HG03469 (cell line): Measurements from ENCODE around the gene CXCL10.
"Not testable (repeated sequence)": the region's sequence is repeated elsewhere in the genome, so short reads cannot be mapped to it uniquely, and the experiment has no call there.

Source experiments
- ATAC-seq: cut with Tn5 transposase; IDR thresholded peaks from one replicate; pipeline ENCODE4 v1.9.1; 2021; ENCODE audit warnings: mild to moderate bottlenecking, moderate library complexity, moderate number of reproducible peaks; ENCODE audit not compliant: unreplicated experiment

The CXCL10 gene

DNA sequence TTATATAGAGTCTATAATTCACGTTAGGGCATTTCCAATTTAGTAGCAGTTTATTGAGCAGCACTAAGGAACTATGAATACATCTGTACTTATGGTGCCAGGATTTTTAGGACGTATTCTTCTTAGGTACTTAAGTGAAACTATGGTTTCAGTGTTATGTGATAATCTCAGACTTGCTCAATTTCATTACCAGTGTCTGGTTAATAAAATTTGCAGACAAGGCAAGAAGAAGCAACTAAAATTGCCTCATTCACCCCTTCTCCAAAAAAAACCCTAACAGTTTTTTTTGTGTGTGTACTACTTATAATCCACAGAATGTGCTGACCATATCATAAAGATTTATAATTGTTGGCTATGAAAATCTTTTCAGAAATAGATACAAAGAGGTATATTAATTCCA is 6.0 kb upstream of the CXCL10 start:
- ATAC-seq = no peak

DNA sequence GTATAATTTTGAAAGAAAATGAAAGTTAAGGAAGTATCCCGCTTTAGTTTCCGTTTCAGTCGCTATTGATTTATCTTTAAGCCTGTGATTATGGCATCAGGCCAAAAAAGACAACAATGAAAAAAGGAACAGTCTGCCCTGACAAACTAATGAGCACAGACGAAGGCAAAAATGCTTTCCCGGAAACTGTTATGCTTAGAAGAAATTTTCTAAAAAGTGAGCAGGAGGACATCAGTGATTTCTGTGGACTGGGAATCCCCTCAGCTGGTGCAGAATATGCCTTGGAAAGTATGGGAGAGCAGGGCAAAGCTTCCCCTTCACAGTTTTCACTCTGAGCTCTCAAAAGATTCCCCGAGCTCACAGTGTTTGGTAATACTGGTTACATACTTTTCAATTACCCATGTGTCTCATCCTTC is 5.1 kb upstream of the CXCL10 start:
- no peak for ATAC-seq

DNA sequence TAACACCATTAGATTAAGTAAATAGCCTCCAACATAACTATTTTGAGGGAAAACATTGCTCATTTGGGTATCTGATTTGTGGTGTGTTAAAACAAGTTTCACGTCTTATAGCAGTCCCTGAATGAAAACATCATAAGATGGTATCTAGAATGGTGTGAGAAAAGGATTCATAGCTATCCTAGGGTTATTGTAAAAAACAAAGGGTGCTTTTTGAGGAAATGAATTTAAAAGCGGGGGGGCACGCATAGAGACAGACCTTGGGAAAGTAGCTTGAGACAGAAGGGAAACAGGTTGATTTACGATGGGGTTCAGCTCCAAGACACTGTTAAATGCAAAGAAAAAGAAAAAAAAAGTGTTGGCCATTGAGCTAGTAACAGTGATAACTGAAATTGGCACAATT is 768 bp upstream of the CXCL10 start:
- no peak for ATAC-seq

DNA sequence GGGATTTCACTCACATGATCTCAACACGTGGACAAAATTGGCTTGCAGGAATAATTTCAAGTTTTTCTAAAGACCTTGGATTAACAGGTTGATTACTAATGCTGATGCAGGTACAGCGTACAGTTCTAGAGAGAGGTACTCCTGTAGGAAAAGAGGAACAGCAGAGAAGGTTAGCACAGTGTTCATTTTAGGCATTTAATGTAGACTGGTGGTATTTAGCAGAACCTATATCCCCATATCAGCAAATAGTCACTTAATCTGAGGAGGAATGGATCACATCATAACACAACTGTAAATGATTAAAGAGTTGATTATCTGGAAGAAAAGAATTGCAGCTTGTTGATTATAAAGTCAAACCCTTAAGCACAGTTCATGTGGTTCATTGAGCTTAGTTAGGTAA is 620 bp downstream of the CXCL10 start:
- ATAC-seq = no peak

DNA sequence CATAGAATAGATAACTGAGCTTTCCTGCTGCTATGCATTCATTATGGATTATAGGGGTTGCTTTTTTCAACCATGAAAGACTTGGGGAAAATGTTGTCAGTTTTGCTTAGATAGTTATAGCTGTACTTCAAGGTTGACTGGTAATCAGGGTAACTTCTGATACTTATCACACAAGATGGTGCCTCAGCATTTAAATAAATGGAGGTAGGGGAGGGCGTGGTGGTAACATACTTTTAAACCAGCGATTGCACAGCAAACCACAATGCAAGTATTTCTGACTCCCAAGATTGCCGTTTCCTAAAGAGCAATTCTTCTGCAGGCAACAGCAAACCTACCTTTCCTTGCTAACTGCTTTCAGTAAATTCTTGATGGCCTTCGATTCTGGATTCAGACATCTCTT is 1.3 kb downstream of the CXCL10 start:
- ATAC-seq = no peak

DNA sequence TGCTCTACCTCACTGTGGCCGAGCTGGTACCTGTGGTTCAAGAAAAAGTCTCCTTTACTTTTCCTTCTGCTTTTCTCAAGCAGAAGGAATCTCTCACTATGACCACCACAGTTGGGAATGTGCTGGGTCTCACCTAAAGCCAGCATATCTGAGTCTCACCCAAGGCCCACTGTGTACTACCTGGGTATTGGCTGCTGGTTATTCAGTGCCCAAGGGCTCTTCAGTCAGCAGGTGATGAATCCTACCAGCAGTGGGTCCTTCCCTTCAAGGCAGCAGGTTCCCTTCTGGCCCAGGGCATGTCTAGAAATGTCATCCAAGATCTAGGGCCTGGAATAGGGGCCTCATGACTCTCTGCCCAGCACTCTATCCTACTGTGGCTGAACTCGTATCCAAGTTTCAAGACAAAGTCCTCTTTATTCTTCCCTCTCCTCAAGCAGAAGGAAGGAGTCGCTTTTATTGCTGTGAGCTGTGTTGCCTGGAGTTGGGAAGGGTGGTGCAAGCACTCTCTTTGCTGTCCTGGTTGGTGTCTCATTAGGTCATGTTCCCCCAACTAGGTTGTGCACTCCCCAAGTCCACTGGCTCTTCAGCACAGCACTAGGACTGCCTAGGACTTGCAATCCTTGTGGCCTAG is 6.1 kb downstream of the CXCL10 start:
- ATAC-seq = no peak

DNA sequence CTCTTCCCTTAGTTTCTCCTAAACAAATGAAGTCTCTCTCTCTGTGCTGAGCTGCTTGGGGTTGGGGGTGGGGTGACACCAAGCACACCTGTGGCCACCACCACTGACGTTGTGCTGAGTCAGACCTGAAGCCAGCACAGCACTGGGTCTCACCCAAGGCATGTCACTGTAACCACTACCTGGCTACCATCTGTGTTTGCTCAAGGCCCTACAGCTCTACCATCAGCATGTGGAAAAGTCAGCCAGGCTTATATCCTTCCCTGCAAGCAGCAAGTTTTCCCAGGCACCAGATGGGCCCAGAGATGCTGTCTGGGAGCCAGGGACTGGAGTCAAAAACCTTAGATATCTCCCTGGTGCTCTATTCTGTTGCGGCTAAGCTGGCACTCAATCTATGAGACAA is 6.9 kb downstream of the CXCL10 start:
- peak; percentile 47 for ATAC-seq

DNA sequence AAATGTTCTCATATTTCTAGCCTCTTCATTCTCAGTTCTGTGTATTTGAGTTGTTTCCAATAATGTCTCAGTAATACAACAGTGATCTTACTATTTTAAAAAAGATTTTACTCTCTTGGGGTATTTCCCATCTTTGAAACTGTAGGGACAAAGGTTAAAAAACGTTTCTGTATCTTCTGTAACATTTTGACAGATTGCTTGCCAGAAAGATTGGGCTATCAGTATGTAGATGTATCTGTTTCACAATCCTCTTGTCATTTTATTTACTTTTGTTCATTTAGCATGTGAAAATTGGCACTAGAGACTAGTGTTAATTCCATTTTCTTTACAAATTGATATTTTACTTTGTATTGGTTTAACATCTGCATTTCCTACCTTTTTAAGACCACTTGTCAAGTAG is 9.8 kb downstream of the CXCL10 start:
- no peak for ATAC-seq

DNA sequence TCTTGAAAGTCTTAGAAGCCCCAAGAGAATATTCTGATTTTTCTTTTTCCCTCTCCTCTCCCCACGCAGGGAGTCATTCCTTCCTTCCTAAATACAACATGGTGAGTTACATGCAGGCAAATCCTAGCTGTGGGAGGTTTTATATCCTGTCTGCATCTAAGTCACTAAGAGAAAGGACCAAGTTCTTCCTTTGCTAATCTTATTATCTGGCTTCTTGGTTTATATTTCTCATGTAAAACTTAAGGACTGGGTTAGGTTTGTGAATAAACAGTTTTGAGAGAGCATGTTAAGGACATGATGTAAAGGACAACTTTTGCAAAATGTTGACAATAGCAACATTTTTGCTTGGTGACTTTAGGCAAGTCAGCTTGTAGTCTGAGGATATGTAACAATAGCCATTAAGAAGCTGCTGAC is 10.9 kb downstream of the CXCL10 start:
- ATAC-seq = no peak

DNA sequence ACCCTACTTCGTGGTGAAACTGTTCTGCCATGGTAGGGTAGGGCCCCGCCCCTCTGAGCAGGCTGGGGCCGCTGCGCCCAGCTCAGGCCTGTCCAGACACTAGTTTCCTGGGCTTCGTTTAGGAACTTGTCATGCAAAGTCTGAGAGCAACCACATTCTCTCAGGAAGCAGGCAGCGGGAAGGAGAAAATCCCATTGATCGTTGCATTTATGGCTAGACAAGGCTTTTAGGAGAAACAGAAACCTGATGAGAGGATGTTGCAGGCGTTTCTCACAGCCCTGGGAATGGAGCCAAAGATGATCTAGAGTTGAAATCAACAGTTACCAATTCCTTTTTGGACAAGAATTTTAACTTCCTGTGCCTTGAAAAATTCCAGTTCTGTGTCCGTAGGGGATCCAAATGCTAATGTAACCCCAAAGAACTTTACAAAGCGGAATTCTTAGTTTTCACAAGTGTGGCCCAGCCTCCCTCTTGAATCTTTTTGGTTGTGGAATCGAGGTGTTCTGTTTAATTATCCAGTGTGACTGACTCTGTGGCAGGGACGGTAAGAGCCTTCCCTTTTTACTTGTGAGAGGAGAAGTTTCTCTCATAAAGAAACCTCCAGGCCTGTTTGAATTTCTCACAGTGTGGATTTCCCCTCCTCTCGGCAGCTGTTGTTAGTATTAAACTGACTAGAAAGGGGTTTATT is 11.5 kb downstream of the CXCL10 start:
- ATAC-seq = peak; percentile 56

DNA sequence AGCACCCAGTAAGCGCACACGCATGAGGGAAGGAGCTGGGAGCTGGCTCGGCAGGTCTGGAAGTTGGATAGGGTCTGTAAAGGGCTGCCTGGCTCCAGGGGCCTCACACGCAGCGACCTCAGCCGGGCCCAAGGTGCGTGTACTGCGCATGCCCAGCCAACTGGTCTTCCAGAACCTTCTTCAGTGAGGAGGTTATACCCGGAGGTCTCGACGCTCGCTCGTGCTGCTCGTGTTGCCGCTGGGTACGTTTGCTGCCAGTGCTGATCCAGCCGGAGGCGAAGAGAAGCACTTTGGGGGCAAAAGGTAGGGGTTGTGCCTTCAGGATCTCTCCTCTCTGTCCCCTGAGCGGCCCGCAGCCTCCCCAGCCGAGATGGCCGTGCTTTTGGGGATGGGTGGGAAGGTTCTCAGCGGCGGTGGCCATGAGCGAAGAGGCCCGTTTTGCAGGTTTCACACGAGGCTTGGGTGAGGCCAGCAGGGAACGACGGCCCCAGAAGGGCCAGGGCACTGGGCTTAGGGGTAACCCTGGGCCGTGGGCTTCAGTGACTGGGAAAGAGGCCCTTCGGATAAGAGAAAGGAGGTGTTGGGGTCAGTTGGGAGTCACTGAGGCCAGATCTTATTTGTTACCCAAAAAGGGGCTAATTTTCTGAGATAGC is 12.2 kb downstream of the CXCL10 start:
- no peak for ATAC-seq

DNA sequence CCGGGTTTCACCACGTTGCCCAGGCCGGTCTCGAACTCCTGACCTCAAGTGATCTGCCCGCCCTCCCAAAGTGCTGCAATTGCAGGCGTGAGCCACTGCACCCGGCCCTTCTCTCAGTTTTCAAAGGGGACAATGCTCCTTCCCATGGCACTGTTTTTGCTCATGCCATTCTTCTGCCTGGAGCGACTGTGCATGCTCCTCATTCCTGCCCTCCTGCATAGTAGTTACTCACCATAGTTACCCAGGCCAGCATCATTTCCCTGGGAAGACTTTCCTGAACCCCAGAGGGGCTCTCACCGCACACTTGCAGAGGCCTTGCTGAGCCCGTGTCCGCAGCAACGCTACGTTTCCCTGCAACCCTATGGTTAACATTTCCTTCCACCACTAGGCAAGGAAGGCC is 12.7 kb downstream of the CXCL10 start:
- ATAC-seq = no peak

DNA sequence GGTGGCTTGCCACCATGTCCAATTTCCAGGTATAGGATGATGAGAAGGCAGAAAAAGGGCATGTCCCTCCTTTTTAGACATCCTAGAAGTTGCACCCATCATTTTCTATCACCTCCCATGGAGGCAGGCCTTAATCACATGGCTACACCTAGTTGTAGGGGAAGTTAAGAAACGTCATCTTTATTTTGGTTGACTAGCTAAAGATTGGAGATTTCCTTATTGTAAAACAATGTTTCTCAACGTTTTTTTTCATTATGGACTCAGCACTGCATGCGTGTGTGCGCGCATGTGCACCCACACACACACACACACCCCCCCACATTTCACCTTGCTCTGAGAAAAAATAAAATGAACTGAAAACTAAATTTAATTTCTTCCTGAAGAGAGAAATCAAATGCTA is 14.0 kb downstream of the CXCL10 start:
- ATAC-seq = no peak

DNA sequence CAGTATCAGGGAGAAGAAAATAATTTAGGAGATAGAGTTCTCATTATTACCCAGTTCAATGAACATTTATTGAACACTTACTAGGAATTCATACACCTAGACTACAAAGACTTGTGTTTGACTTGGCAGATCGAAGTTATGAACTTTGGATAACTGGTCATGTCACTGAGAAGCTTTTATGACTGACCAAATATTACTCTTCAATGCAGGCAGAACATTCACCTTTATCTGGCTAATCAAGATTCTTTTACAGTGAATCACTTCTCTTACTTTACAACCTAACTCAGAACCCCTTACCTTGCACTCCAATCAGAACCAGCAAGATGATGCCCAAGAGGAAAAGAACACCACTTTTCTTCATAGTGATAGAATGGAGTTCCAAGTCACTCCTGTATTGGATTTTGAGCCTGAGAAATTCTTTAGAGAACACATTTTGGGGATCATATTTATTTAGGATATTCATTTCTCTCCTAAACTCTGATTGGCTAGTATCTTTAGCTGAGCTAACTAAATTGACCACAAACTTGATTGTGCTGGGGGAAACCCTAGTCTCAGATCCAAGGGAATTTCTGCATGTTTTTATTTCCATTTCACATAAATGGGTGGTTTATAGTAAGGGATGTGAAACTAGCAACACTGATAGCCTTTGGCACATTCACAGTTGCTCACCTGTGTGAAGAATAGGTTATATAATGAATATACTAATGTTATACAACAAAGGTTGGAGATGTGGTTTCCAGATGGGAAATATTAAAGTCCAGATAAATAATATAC is 16.0 kb downstream of the CXCL10 start, which contains the start of gene CXCL9:
TSS of gene CXCL9 (minus strand) at position 421 of the 774 bp plus-strand sequence. CDS start at position 361, 60 bp downstream.
- no peak for ATAC-seq

DNA sequence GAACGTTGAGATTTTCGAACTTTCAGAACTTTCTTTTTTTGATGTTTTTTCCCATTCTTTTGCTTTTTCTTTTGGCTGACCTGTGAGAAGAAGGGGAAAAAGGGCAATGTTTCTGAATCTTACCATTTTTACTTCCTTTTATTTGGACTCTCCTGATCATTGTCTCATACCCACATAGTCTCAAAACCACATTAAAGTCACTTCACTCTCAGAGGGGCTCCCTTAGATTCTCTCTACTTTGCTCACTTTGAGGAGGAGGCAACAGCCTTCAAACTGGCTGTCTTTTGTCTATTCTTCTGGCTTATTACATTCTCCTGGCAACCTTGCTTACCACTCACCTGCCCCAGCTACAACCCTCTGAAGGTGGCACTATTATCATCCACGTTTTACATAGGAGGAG is 19.7 kb downstream of the CXCL10 start:
- no peak for ATAC-seq

DNA sequence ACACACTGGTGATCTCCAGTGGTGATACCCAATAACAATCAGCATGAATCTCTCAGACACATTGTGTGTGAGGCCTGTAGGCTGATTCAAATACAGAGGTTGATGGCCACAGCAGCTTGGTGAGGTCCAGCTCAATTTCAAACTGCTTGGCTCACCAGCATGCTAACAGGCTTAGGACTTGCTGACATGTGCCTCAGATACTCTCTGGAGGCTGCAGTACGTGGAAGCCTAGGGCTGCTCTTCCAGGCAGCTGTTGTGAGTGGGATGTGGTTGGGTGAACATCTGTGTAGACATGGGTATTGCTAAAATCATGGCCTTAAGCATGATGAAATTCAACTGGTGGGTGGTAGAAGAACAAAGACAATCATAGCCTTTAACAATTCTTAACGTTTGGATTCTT is 20.3 kb downstream of the CXCL10 start:
- no peak for ATAC-seq

DNA sequence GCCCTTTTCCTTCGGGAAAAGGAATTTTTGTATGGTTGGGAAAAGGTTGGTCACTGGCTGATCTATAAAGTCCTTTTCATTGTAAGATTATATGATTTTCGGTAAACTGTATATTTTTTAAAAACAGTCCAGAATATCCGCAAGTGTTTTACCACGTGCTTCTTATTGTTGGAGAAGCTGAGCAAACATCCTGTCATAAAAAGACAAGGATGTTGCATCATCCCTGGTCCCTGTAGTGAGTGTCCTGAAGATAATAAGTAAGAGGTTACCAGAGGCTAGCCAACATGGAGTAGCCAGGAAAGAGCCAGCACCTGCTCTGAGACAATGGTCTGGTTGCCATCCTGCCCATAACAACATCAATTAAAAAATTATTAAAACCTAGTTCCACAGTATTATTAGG is 21.1 kb downstream of the CXCL10 start:
- ATAC-seq = no peak

DNA sequence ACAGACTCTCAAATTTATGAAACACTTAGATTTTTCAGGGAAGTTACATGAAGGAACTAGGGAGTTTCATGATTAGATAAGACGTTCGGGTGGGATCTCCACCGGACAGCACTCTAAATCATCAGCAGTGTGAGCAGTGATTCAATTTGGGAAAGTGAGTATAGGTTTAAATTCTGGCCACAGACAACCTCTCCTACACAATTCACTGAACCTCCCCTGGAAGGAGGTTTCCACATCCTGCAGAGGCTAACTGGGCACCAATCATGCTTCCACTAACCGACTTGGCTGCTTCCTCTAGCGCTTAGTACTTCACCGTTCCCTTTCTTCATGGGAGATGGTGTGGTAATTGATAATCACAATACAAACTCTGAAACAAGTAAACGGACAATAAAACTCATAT is 21.6 kb downstream of the CXCL10 start:
- ATAC-seq = no peak

DNA sequence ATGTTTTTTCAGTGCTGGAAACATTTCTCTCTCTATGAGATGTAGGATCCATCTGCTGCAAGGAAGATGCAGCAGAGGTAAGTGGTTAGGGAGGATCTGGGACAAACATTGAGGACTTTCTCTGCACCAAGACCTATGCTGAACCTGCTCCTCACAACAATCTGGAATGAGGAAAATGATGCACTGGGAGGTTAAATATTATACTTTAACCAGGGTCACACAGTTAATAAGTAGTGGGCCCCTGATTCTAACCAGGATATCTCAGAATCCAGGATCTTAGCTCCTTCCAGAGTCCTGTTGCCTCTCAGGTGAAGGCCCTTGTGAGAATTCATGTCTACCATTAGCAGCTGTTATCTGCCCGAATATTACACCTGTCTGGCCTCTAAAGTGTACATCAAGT is 23.0 kb downstream of the CXCL10 start:
- no peak for ATAC-seq

DNA sequence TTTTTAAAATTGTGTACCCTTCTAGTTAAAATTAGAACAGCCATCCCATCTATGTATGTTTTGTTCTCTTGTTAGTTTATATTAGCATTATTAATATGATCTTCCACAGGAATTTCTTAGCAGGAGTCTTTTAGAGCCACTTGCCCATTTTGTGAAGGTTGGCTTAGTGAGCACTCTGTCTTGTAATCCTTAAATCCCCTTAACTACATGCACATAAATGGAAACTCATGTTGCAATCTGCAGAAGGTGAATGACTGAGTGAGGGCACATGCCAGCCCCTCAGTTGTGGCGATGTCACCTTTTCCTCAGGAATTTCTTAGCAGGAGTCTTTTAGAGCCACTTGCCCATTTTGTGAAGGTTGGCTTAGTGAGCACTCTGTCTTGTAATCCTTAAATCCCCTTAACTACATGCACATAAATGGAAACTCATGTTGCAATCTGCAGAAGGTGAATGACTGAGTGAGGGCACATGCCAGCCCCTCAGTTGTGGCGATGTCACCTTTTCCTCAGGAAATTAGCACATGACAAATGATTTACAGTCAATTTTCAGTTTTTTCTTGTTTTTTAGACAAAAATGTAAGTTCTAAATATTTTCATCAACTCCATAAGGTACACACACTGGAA is 24.7 kb downstream of the CXCL10 start:
- not testable (repeated sequence) for ATAC-seq

DNA sequence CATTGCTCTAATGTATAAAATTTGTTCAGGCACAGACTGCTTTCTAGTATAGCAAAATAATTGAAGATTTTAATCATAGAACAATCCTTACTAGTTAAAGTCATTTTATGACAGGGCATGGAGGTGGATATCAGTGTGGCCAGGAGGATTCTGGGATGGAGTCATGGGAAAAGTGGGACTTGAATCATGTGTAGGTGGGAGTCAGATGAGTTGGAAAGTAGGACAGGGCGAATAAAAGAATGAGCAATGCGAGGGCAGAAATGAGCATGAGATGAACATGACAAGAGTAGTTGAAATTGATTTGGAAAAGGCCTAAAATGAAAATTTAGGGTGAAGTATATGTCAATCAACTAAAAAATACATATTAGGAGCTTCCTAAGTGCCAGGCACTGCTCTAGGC is 25.4 kb downstream of the CXCL10 start:
- ATAC-seq = no peak
